Epithelial cell of esophagus (primary cell): ENCODE results near the gene TOM1L2.

Experiments
- DNase-seq: peaks from one replicate; pipeline ENCODE4 v3.0.0; 2010; ENCODE audit warnings: low read depth
- H3K4me3 ChIP-seq: 2 replicates; pipeline ENCODE4 v1.5.1; 2011; ENCODE audit warnings: mild to moderate bottlenecking, low read length, control low read depth
- TF ChIP-seq, protein P1 (sequence below): IDR thresholded peaks from 2 replicates; pipeline ENCODE4 v1.5.1; 2011; ENCODE audit warnings: low read depth, mild to moderate bottlenecking, low read length, control low read depth, inconsistent platforms; ENCODE audit not compliant: insufficient read depth; ENCODE audit errors: missing control alignments

Gene TOM1L2

DNA sequence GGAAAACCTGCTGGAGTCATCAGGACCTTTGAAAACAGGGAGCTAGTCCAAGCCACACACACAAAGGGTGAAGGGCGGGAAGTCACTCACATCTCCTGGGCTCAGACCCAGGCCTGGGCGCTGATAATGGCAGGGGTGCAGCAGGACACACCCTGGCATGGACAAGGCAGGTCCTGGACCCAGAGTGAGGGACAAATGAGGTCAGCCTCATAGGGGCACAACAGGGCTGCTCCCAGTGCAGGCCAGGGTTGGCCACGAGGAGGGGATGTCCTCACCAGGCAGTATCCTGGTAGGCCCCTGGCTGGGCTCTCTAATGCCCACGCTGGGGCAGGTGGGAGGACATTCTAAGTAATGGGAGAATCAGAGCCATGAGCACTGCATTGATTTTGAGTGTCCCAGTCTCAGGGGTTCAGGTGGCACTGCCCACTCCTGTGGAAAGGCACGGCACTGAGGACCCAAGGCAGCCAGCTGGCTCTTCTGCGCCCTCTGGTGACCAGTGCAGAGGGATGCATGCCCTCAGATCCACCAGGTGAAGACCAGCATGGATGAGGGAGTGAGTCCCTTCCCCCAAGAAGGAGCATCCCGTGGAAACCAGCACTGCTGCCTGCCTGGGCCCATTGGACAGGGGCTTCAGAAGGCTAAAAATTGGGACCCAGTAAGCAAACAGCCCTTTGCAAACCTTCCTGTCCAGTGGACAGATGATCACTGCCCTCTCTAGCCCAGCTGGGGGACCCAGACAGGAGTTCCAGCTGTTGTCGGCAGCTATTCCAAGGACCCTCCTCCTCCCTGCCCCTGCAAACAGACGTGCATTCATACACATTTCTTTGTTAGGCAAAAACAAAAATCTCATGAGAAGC lies 112.1 kb downstream of the TOM1L2 start:
- TF ChIP-seq, protein P1, sequence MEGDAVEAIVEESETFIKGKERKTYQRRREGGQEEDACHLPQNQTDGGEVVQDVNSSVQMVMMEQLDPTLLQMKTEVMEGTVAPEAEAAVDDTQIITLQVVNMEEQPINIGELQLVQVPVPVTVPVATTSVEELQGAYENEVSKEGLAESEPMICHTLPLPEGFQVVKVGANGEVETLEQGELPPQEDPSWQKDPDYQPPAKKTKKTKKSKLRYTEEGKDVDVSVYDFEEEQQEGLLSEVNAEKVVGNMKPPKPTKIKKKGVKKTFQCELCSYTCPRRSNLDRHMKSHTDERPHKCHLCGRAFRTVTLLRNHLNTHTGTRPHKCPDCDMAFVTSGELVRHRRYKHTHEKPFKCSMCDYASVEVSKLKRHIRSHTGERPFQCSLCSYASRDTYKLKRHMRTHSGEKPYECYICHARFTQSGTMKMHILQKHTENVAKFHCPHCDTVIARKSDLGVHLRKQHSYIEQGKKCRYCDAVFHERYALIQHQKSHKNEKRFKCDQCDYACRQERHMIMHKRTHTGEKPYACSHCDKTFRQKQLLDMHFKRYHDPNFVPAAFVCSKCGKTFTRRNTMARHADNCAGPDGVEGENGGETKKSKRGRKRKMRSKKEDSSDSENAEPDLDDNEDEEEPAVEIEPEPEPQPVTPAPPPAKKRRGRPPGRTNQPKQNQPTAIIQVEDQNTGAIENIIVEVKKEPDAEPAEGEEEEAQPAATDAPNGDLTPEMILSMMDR, result peak; percentile 97
- peak; percentile 62 for DNase-seq
- no peak overlapping the region for H3K4me3 ChIP-seq

DNA sequence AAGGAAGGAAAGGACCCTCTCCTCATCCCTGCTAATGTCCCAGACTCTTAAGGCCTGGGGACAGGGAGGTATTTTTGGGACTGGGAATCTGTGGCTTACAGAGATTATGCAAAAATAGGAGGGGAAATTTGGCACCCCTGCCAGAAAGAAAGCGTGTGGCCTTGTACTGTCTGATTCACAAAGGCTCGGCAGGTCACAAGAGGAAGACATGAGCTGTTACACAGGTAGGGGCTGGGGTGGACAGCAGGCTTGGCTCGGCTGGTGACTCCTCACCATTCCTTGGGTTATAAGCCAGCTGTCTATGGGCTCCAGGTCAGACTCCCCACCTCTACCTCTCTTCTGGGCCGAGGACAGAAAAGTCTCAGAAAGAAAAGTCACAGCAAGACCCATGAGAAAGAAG lies 114.7 kb downstream of the TOM1L2 start:
- no peak for DNase-seq
- no peak overlapping the region for H3K4me3 ChIP-seq
- TF ChIP-seq, protein P1, result no peak

DNA sequence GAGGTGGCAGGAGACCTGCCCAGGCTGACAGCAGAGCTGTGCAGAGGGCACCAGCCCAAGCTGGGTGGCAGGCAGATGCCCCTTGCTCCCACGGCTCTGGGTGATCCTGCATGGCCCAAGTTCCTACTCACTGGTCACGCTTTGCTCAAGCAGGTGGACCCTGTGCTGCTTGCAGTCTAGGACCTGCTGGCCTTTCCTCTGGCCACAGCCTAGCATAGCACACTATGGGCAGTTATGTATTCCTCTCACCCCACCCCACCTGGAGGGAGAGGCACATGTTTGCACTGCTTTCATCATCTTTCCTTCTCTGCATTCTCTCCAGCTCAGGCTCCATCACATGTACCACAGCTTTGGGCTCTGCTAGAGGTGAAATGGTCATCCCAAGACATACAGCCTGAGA lies 115.8 kb downstream of the TOM1L2 start:
- no peak for DNase-seq
- H3K4me3 ChIP-seq, result no peak overlapping the region
- TF ChIP-seq, protein P1, result no peak

DNA sequence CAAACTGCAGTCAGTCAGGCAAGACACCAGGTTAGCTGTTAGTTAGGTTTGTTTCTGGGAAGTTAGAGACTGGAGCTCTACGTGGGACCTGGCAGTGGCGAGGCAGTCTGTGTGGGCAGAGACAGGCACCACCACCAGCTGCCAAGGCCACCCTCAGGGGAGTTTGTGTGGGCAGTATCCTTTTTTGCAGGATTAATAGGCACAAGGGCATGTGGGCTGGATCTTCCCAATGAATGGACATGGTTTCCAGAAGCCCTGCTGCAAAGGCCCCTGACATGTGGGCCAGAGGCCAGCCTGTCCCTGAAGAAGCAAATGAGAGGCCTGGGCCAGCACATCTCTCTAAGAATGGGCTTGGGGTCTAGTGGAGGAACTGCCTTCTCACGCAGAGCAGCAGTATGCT lies 116.2 kb downstream of the TOM1L2 start:
- TF ChIP-seq, protein P1, result no peak
- no peak for DNase-seq
- H3K4me3 ChIP-seq, result no peak overlapping the region

DNA sequence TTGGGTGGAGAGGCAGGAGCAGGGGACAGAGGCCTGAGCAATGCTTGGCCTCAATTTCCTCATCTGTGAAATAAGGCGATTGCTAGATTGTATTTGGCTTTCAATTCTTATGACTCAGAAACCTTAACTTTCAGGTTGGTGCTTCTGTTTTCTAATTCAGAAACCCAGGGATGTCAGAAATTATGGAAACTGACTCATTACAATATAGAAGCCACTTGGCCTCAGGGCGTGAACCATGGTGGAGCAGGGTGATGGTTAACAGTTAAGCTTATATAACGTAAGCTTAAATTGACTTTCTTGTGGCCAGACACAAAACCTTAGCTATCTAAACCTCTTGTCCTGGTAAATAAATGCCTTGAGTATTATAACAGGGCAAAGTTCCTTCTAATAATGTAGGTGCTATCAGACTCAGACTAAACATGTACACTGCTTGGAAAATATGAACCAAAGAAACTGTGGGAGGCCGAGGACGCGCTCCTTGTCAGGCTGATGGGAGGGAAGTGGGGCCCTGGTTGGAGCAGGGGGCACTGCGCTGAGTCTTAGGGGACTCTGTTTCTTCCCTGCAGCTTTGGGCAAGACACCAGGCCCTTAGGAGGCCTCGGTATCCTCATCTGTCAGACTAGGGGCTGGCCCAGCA lies 118.3 kb downstream of the TOM1L2 start:
- peak; percentile 81 for DNase-seq
- H3K4me3 ChIP-seq, result no peak overlapping the region
- TF ChIP-seq, protein P1, result no peak

DNA sequence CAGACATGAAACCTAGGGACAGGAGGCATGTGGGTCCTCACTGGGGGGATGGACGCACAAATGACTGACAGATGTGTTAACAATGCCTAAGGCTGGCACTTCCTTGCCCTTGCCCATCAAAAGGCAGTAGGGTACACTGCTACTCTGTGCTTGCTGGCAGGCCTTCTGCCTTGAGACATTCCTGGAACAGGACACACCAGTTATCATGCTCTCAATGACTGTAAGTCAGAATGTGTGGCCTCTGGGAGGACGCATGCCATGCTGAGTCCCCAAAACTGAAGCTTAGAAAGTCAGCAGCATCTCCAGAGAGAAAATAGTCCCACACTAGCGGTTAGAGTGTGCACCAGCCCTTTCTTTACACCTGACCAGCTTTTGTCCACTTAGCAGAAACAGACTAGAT lies 119.3 kb downstream of the TOM1L2 start:
- no peak overlapping the region for H3K4me3 ChIP-seq
- DNase-seq, result no peak
- TF ChIP-seq, protein P1, result no peak
